ENCODE results near the gene CAMTA1.

Gene CAMTA1

GRCh38 chr1:7228252-7228961 is 443.2 kb downstream of the CAMTA1 start:
- DNase-seq (ENCODE audit: low read depth, low spot score): no peak

- DNase-seq (ENCODE audit: low read depth, low spot score): no peak
Measured at GRCh38 chr1:7229186-7229585, 443.9 kb downstream of the CAMTA1 start.

- no peak for DNase-seq (ENCODE audit: low read depth, low spot score)
Measured at GRCh38 chr1:7229696-7230631, 444.7 kb downstream of the CAMTA1 start.

- no peak for DNase-seq (ENCODE audit: low read depth, low spot score)
Measured at GRCh38 chr1:7232441-7233236, 447.4 kb downstream of the CAMTA1 start.

GRCh38 chr1:7233237-7233540 is 447.9 kb downstream of the CAMTA1 start:
- DNase-seq (ENCODE audit: low read depth, low spot score): no peak

GRCh38 chr1:7233646-7234470 is 448.6 kb downstream of the CAMTA1 start:
- DNase-seq (ENCODE audit: low read depth, low spot score): no peak

- DNase-seq (ENCODE audit: low read depth, low spot score): no peak
Measured at GRCh38 chr1:7234471-7234755, 449.2 kb downstream of the CAMTA1 start.

GRCh38 chr1:7235871-7236517 is 450.7 kb downstream of the CAMTA1 start:
- DNase-seq (ENCODE audit: low read depth, low spot score): no peak

- no peak for DNase-seq (ENCODE audit: low read depth, low spot score)
Measured at GRCh38 chr1:7236844-7237515, 451.7 kb downstream of the CAMTA1 start.

- DNase-seq (ENCODE audit: low read depth, low spot score): no peak
Measured at GRCh38 chr1:7247158-7247557, 461.9 kb downstream of the CAMTA1 start.

- no peak for DNase-seq (ENCODE audit: low read depth, low spot score)
Measured at GRCh38 chr1:7247791-7248548, 462.7 kb downstream of the CAMTA1 start.

- no peak for DNase-seq (ENCODE audit: low read depth, low spot score)
Measured at GRCh38 chr1:7248549-7249199, 463.4 kb downstream of the CAMTA1 start.

GRCh38 chr1:7249516-7249915 is 464.3 kb downstream of the CAMTA1 start:
- DNase-seq (ENCODE audit: low read depth, low spot score): no peak

- DNase-seq (ENCODE audit: low read depth, low spot score): no peak
Measured at GRCh38 chr1:7250176-7250575, 464.9 kb downstream of the CAMTA1 start.

GRCh38 chr1:7250597-7251453 is 465.6 kb downstream of the CAMTA1 start:
- no peak for DNase-seq (ENCODE audit: low read depth, low spot score)

- no peak for DNase-seq (ENCODE audit: low read depth, low spot score)
Measured at GRCh38 chr1:7251454-7251800, 466.2 kb downstream of the CAMTA1 start.

GRCh38 chr1:7252411-7253117 is 467.3 kb downstream of the CAMTA1 start:
- DNase-seq (ENCODE audit: low read depth, low spot score): no peak

GRCh38 chr1:7253118-7253480 is 467.8 kb downstream of the CAMTA1 start:
- no peak for DNase-seq (ENCODE audit: low read depth, low spot score)

Data from smooth muscle cell of the brain vasculature (primary cell).